Mesendoderm (in vitro differentiated cells): ENCODE results near the gene GP1BB.

Experiments used
- DNase-seq: peaks from one replicate; pipeline ENCODE4 v3.0.0; 2013
- H2AK5ac ChIP-seq: 2 replicates; pipeline ENCODE4 v1.6.1; 2013; ENCODE audit warnings: low read length, inconsistent platforms
- H2BK120ac ChIP-seq: 2 replicates; pipeline ENCODE4 v1.6.1; 2013; ENCODE audit warnings: low read depth, mild to moderate bottlenecking, low read length, moderate library complexity, mixed read lengths
- H2BK15ac ChIP-seq: replicated peaks from 2 replicates; pipeline ENCODE4 v1.6.1; 2013; ENCODE audit warnings: low read depth, mild to moderate bottlenecking, moderate library complexity
- H2BK5ac ChIP-seq: 2 replicates; pipeline ENCODE4 v1.6.1; 2013; ENCODE audit warnings: low read length, inconsistent platforms
- H3K18ac ChIP-seq: 2 replicates; pipeline ENCODE4 v1.6.1; 2013; ENCODE audit warnings: mild to moderate bottlenecking, low read length, mixed read lengths
- H3K23ac ChIP-seq: one replicate; pipeline ENCODE4 v1.6.1; 2013; ENCODE audit warnings: low read length
- H3K27ac ChIP-seq: 2 replicates; pipeline ENCODE4 v1.5.1; 2013; ENCODE audit warnings: low read depth, mild to moderate bottlenecking, inconsistent platforms, low read length, moderate library complexity
- H3K27me3 ChIP-seq: 2 replicates; pipeline ENCODE4 v1.6.1; 2013; ENCODE audit warnings: low read length, control low read depth, mild to moderate bottlenecking, inconsistent platforms; ENCODE audit not compliant: insufficient read depth, poor library complexity
- H3K36me3 ChIP-seq: 2 replicates; pipeline ENCODE4 v1.6.1; 2013; ENCODE audit warnings: low read length, inconsistent platforms; ENCODE audit not compliant: control insufficient read depth, insufficient read depth
- H3K4ac ChIP-seq: one replicate; pipeline ENCODE4 v1.6.1; 2013; ENCODE audit warnings: low read depth, mild to moderate bottlenecking, low read length, moderate library complexity
- H3K4me1 ChIP-seq: 2 replicates; pipeline ENCODE4 v1.6.1; 2013; ENCODE audit warnings: low read depth, low read length, inconsistent platforms; ENCODE audit not compliant: control insufficient read depth
- H3K4me2 ChIP-seq: 2 replicates; pipeline ENCODE4 v1.6.1; 2013; ENCODE audit warnings: low read length
- H3K4me3 ChIP-seq: 2 replicates; pipeline ENCODE4 v1.5.1; 2013; ENCODE audit warnings: mild to moderate bottlenecking, low read length
- H3K56ac ChIP-seq: one replicate; pipeline ENCODE4 v1.6.1; 2013; ENCODE audit warnings: low read length
- H3K79me1 ChIP-seq: 2 replicates; pipeline ENCODE4 v1.6.1; 2013; ENCODE audit warnings: low read length, inconsistent platforms
- H3K79me2 ChIP-seq: 2 replicates; pipeline ENCODE4 v1.6.1; 2013; ENCODE audit warnings: mild to moderate bottlenecking, low read length; ENCODE audit not compliant: control insufficient read depth, insufficient read depth
- H3K9ac ChIP-seq: 2 replicates; pipeline ENCODE4 v1.6.1; 2013; ENCODE audit warnings: low read length, inconsistent platforms
- H4K5ac ChIP-seq: one replicate; pipeline ENCODE4 v1.6.1; 2013; ENCODE audit warnings: low read length
- H4K8ac ChIP-seq: one replicate; pipeline ENCODE4 v1.6.1; 2013; ENCODE audit warnings: low read depth, mild to moderate bottlenecking, control low read depth, low read length, moderate library complexity
- WGBS: extraction: QIAGEN DNeasy Blood & Tissue Kit; methylation state at CpG from one replicate; pipeline ENCODE4 v1.1.7; 2013; ENCODE audit warnings: low lambda C conversion rate, missing lambda C conversion rate; ENCODE audit not compliant: insufficient coverage; ENCODE audit errors: extremely low coverage; 5-methylcytosine and 5-hydroxymethylcytosine counted together

GP1BB gene

GRCh38 chr22:19762568-19763457 is 39.5 kb downstream of the GP1BB start:
- Histone ChIP-seq H4K8ac (no peak overlapping the region), H3K36me3 (no peaks in the 10 kb centered on the region), H3K4ac (no peak overlapping the region), H3K79me1 (no peaks in the 10 kb centered on the region), H3K56ac (peak overlapping the region; percentile 50), H3K18ac (no peak overlapping the region), H3K4me2 (no peak overlapping the region), H2AK5ac (no peak overlapping the region), H2BK5ac (no peak overlapping the region), H3K23ac (peak overlapping the region; percentile 80), H3K27ac (no peak overlapping the region), H3K4me1 (peaks cover 3% of the 10 kb centered on the region), H3K4me3 (no peak overlapping the region), H2BK120ac (no peak overlapping the region), H3K27me3 (peaks cover 90% of the 10 kb centered on the region), H4K5ac (no peak overlapping the region), H3K9ac (no peak overlapping the region), H3K79me2 (no peaks in the 10 kb centered on the region), H2BK15ac (no peak overlapping the region)
- no CpG with 5 or more reads among the region's 34 CpGs for WGBS
- no peak for DNase-seq

- Histone ChIP-seq H3K79me1 (no peaks in the 10 kb centered on the region), H3K18ac (no peak overlapping the region)
Observed at GRCh38 chr22:19763458-19764298, 40.3 kb downstream of the GP1BB start.

DNA sequence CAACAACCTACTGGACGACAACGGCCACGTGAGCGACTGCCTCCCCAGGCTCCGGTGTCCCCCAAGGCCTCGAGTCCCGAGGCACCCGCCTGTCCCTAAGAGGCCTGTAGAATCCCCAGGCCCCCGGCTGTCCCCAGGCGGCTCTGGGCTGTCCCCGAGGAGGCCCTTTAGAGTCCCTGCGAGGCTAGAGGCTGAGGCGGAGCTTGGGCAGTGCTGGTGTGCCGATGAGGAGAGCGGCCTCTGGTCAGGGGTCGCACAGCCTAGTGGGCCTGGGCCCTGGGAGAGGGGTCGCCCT is 40.9 kb downstream of the GP1BB start:
- no peak overlapping the region for H2AK5ac ChIP-seq
- no CpG with 5 or more reads among the region's 17 CpGs for WGBS
- no peak overlapping the region for H4K8ac ChIP-seq
- H3K4me2 ChIP-seq = no peak overlapping the region
- peaks cover 82% of the 10 kb centered on the region for H3K27me3 ChIP-seq
- no peak overlapping the region for H2BK5ac ChIP-seq
- no peak overlapping the region for H2BK120ac ChIP-seq
- H3K36me3 ChIP-seq = no peaks in the 10 kb centered on the region
- H3K23ac ChIP-seq = peak overlapping the region; percentile 30
- peaks cover 3% of the 10 kb centered on the region for H3K4me1 ChIP-seq
- H3K4ac ChIP-seq = no peak overlapping the region
- no peaks in the 10 kb centered on the region for H3K79me1 ChIP-seq
- H3K9ac ChIP-seq = no peak overlapping the region
- DNase-seq = no peak
- no peak overlapping the region for H2BK15ac ChIP-seq
- no peak overlapping the region for H3K27ac ChIP-seq
- H3K18ac ChIP-seq = no peak overlapping the region
- no peaks in the 10 kb centered on the region for H3K79me2 ChIP-seq
- no peak overlapping the region for H4K5ac ChIP-seq
- no peak overlapping the region for H3K56ac ChIP-seq
- H3K4me3 ChIP-seq = no peak overlapping the region

More at GRCh38 chr22:19763458-19764298, 40.3 kb downstream of the GP1BB start:
- no CpG with 5 or more reads among the region's 39 CpGs for WGBS
- Histone ChIP-seq H3K23ac (peak overlapping the region; percentile 45), H2BK120ac (no peak overlapping the region), H3K4ac (no peak overlapping the region), H2AK5ac (no peak overlapping the region), H3K4me2 (no peak overlapping the region), H3K27ac (no peak overlapping the region), H3K79me2 (no peaks in the 10 kb centered on the region), H3K4me1 (peaks cover 3% of the 10 kb centered on the region), H2BK15ac (no peak overlapping the region), H3K9ac (no peak overlapping the region), H3K56ac (peak overlapping the region; percentile 47), H3K27me3 (peaks cover 88% of the 10 kb centered on the region), H3K4me3 (no peak overlapping the region), H2BK5ac (no peak overlapping the region), H3K36me3 (no peaks in the 10 kb centered on the region), H4K8ac (no peak overlapping the region), H4K5ac (no peak overlapping the region)
- DNase-seq = no peak

GRCh38 chr22:19764636-19765476 is 41.5 kb downstream of the GP1BB start:
- H3K27me3 ChIP-seq = peaks cover 78% of the 10 kb centered on the region
- no peak overlapping the region for H3K4me3 ChIP-seq
- H4K5ac ChIP-seq = no peak overlapping the region
- H3K36me3 ChIP-seq = no peaks in the 10 kb centered on the region
- no peak overlapping the region for H4K8ac ChIP-seq
- H3K27ac ChIP-seq = no peak overlapping the region
- WGBS = no CpG with 5 or more reads among the region's 25 CpGs
- H3K79me2 ChIP-seq = no peaks in the 10 kb centered on the region
- no peak for DNase-seq
- no peaks in the 10 kb centered on the region for H3K79me1 ChIP-seq
- no peak overlapping the region for H2BK5ac ChIP-seq
- H3K18ac ChIP-seq = no peak overlapping the region
- peak overlapping the region; percentile 66 for H3K23ac ChIP-seq
- no peak overlapping the region for H2BK120ac ChIP-seq
- H3K4me1 ChIP-seq = peaks cover 3% of the 10 kb centered on the region
- H2BK15ac ChIP-seq = no peak overlapping the region
- H3K9ac ChIP-seq = no peak overlapping the region
- H3K4me2 ChIP-seq = no peak overlapping the region
- no peak overlapping the region for H2AK5ac ChIP-seq
- peak overlapping the region; percentile 42 for H3K56ac ChIP-seq
- no peak overlapping the region for H3K4ac ChIP-seq

GRCh38 chr22:19765477-19766239 is 42.3 kb downstream of the GP1BB start:
- Histone ChIP-seq H3K4me3 (no peak overlapping the region), H3K4me1 (peaks cover 3% of the 10 kb centered on the region), H3K4ac (no peak overlapping the region), H3K56ac (no peak overlapping the region), H2BK15ac (no peak overlapping the region), H3K9ac (no peak overlapping the region), H2BK5ac (no peak overlapping the region), H2BK120ac (no peak overlapping the region), H3K27me3 (peaks cover 75% of the 10 kb centered on the region), H3K36me3 (no peaks in the 10 kb centered on the region), H4K8ac (no peak overlapping the region), H4K5ac (no peak overlapping the region), H2AK5ac (no peak overlapping the region), H3K27ac (no peak overlapping the region), H3K79me1 (no peaks in the 10 kb centered on the region), H3K23ac (no peak overlapping the region), H3K18ac (no peak overlapping the region), H3K79me2 (no peaks in the 10 kb centered on the region), H3K4me2 (peak overlapping the region; percentile 40)
- peak; percentile 48 for DNase-seq
- no CpG with 5 or more reads among the region's 83 CpGs for WGBS
